Measurements from ENCODE around the gene PGA4.

The PGA4 gene

DNA sequence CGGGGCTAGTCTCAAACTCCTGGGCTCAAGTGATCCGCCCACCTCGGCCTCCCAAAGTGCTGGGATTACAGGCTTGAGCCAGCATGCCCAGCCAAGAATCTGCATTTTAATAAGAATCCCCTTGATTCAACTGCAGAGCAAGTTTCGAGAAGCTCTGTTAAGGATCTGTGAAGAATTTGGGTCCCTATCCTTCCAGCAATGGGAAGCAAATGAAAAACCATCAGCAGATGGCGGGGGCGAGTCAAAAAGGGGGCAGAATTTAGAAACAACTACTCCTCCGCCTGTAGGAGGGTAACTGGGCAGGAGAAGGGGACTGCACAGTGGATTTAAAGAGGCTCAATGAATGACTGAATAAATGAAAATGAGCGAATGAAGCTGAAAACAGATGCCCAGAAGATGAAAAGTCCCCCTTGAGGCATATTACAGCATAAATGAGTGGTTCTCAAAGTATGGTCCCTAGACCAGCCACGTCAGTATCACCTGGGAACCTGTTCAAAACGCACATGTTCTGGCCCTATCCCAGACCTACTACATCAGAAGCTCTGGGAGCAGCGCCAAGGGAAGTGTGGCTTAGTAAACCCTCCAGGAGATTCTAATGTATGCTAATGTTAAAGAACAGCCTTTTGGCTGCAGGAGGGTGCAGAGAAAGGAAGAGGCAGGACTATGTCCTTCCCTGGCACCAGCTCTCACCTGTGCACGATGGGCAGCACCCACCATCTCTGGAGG, 58.0 kb downstream of the PGA4 start:
- DNase-seq (ENCODE audit: low spot score), result no peak

- DNase-seq (ENCODE audit: low spot score), result no peak
These were observed 58.9 kb downstream of the PGA4 start for GRCh38 chr11:61280883-61281580.

All from D341Med (cell line).